HCT116 (cell line): Measurements from ENCODE around the gene LRRC74A. TPM values are rescaled to one million over a fixed set of nuclear protein-coding genes. Genes with fewer than 3 reads are reported as not detected.

Experiments used
- ATAC-seq: fragments of 200-7000 bp; cut with Tn5 transposase; 2 replicates; pipeline ENCODE4 v1.9.1; 2020; ENCODE audit warnings: mild to moderate bottlenecking, moderate library complexity
- BruUV-seq: library from RNA; stranded (reverse); fragments of 400-500 nt; replicated peaks from 2 replicates; lab custom pipeline; 2021; lab: Mats Ljungman, UMichigan
- CTCF ChIA-PET: fragments of 300-600 bp; sonication (Branson Sonifier 250); formaldehyde crosslinking; loops from one replicate; lab custom pipeline; 2021; ENCODE audit warnings: antibody characterized with exemption; lab: Charles Lee
- POLR2A ChIA-PET: fragments of 300-600, 350-600 bp; sonication (Branson Sonifier 250); formaldehyde crosslinking; loops from one replicate; lab custom pipeline; 2021; ENCODE audit warnings: antibody characterized with exemption; lab: Charles Lee
- RAD21 ChIA-PET, 2 experiments: fragments of 300-600 bp; sonication (Branson Sonifier 250); formaldehyde crosslinking; loops; one replicate each; lab custom pipeline; 2023; ENCODE audit warnings: low total read pairs in 2 of 2; ENCODE audit not compliant: uncharacterized antibody in 2 of 2, unreplicated experiment in 2 of 2, low non-redundant PET in 1 of 2; lab: Charles Lee
- DNase-seq: peaks from one replicate; pipeline ENCODE4 v3.0.0-alpha.2; 2010; ENCODE audit warnings: low read depth, low spot score
- H2AFZ ChIP-seq: fragments of 200-600 bp; shearing (Covaris generic), sonication (generic); 2 replicates; pipeline ENCODE4 v1.6.1; 2017; ENCODE audit warnings: low read depth, mixed run types, mixed read lengths, antibody characterized with exemption, low read length; ENCODE audit not compliant: poor library complexity, severe bottlenecking
- H3K27ac ChIP-seq: 2 replicates; pipeline ENCODE4 v1.5.1; 2012; ENCODE audit warnings: low read depth, low read length
- H3K27me3 ChIP-seq: fragments of 200-600 bp; sonication (generic); 2 replicates; pipeline ENCODE4 v1.6.1; 2016; ENCODE audit warnings: mixed run types, low read length, mixed read lengths; ENCODE audit not compliant: insufficient read depth
- H3K36me3 ChIP-seq, 2 experiments: fragments of 200-500 bp in 1 of 2; fragments of 200-600 bp in 1 of 2; sonication (Bioruptor generic) in 1 of 2; sonication (generic) in 1 of 2; 2 replicates each; pipeline versions ENCODE4 v1.5.1 to v1.6.1; 2014 to 2016; ENCODE audit warnings: low read length in 2 of 2, inconsistent platforms in 1 of 2, mixed read lengths in 1 of 2, mixed run types in 1 of 2; ENCODE audit not compliant: insufficient read depth in 2 of 2, control insufficient read depth in 1 of 2
- H3K4me1 ChIP-seq, 2 experiments: fragments of 200-600 bp in 1 of 2; sonication (generic) in 1 of 2; 2 replicates each; pipeline versions ENCODE4 v1.5.1 to v1.6.1; 2012 to 2017; ENCODE audit warnings: low read length in 2 of 2, inconsistent platforms in 1 of 2, mild to moderate bottlenecking in 1 of 2, mixed read lengths in 1 of 2, mixed run types in 1 of 2, moderate library complexity in 1 of 2; ENCODE audit not compliant: insufficient read depth in 2 of 2, control insufficient read depth in 1 of 2
- H3K4me2 ChIP-seq: fragments of 200-600 bp; sonication (generic); 2 replicates; pipeline ENCODE4 v1.6.1; 2017; ENCODE audit warnings: mixed run types, low read length, mixed read lengths
- H3K4me3 ChIP-seq, 2 experiments: fragments of 200-600 bp in 1 of 2; sonication (generic) in 1 of 2; replicated peaks in 1 of 2; 2 replicates each; pipeline ENCODE4 v1.5.1; 2011 to 2016; ENCODE audit warnings: low read length in 2 of 2, control low read depth in 1 of 2, low read depth in 1 of 2, mild to moderate bottlenecking in 1 of 2, mixed read lengths in 1 of 2, mixed run types in 1 of 2
- H3K79me2 ChIP-seq: fragments of 200-600 bp; sonication (generic); 2 replicates; pipeline ENCODE4 v1.6.1; 2017; ENCODE audit warnings: mild to moderate bottlenecking, mixed run types, low read length, moderate library complexity, mixed read lengths; ENCODE audit not compliant: insufficient read depth
- H3K9ac ChIP-seq: fragments of 200-600 bp; sonication (generic); 2 replicates; pipeline ENCODE4 v1.6.1; 2016; ENCODE audit warnings: low read length, mixed read lengths
- H3K9me2 ChIP-seq: fragments of 200-600 bp; sonication (generic), shearing (Covaris generic); 2 replicates; pipeline ENCODE4 v1.6.1; 2017; ENCODE audit warnings: mixed run types, mild to moderate bottlenecking, moderate library complexity; ENCODE audit not compliant: insufficient read depth
- H3K9me3 ChIP-seq, 2 experiments: fragments of 200-500 bp in 1 of 2; fragments of 200-600 bp in 1 of 2; sonication (Bioruptor generic) in 1 of 2; sonication (generic) in 1 of 2; 2 replicates each; pipeline ENCODE4 v1.6.1; 2014 to 2017; ENCODE audit warnings: low read length in 2 of 2, mixed read lengths in 2 of 2, inconsistent platforms in 1 of 2, low read depth in 1 of 2, mild to moderate bottlenecking in 1 of 2, mixed run types in 1 of 2, moderate library complexity in 1 of 2; ENCODE audit not compliant: control insufficient read depth in 1 of 2, insufficient read depth in 1 of 2
- H4K20me1 ChIP-seq: fragments of 200-600 bp; sonication (generic), shearing (Covaris generic); 2 replicates; pipeline ENCODE4 v1.6.1; 2017; ENCODE audit warnings: mixed run types, mild to moderate bottlenecking, moderate library complexity; ENCODE audit not compliant: insufficient read depth
- CBX3 ChIP-seq: IDR thresholded peaks from 2 replicates; pipeline ENCODE4 v1.6.1; 2012; ENCODE audit warnings: low read depth
- CEBPB ChIP-seq: IDR thresholded peaks from 2 replicates; pipeline ENCODE4 v1.6.1; 2012; ENCODE audit warnings: low read depth
- CTCF ChIP-seq, 3 experiments: fragments of 200-600 bp in 1 of 3; sonication (generic) in 1 of 3; IDR thresholded peaks in 2 of 3; conservative IDR thresholded peaks in 1 of 3; 2 replicates each; pipeline ENCODE4 v1.5.1; 2012 to 2017; ENCODE audit warnings: low read depth in 2 of 3, low read length in 2 of 3, antibody characterized with exemption in 1 of 3, borderline replicate concordance in 1 of 3, control low read depth in 1 of 3, mild to moderate bottlenecking in 1 of 3, mixed read lengths in 1 of 3, mixed run types in 1 of 3, moderate library complexity in 1 of 3; ENCODE audit not compliant: insufficient read depth in 1 of 3
- EZH2phosphoT487 ChIP-seq: fragments of 200-600 bp; IDR thresholded peaks from 2 replicates; pipeline ENCODE4 v1.6.1; 2018; ENCODE audit warnings: antibody characterized with exemption, borderline replicate concordance
- FOSL1 ChIP-seq: IDR thresholded peaks from 2 replicates; pipeline ENCODE4 v1.6.1; 2012; ENCODE audit warnings: low read depth
- JUND ChIP-seq: IDR thresholded peaks from 2 replicates; pipeline ENCODE4 v1.6.1; 2012
- MAX ChIP-seq: IDR thresholded peaks from 2 replicates; pipeline ENCODE4 v1.6.1; 2012
- POLR2A ChIP-seq: IDR thresholded peaks from 2 replicates; pipeline ENCODE4 v1.7.0; 2011; ENCODE audit warnings: borderline replicate concordance; ENCODE audit not compliant: insufficient read depth, insufficient read length; ENCODE audit errors: extremely low read depth
- RAD21 ChIP-seq: IDR thresholded peaks from 2 replicates; pipeline ENCODE4 v1.6.1; 2012; ENCODE audit warnings: low read depth, mild to moderate bottlenecking
- REST ChIP-seq: IDR thresholded peaks from 2 replicates; pipeline ENCODE4 v1.6.1; 2012; ENCODE audit warnings: low read depth
- SP1 ChIP-seq: IDR thresholded peaks from 2 replicates; pipeline ENCODE4 v1.6.1; 2012; ENCODE audit warnings: low read depth
- intact Hi-C: fragments of 100-400 bp; cut with micrococcal nuclease; formaldehyde crosslinking; loops from 2 replicates; pipeline ENCODE4 v1.10.0; 2022
- total RNA-seq: library from RNA; stranded (reverse); gene quantifications from one replicate; pipeline ENCODE4 v1.2.1, GENCODE V29; 2021; ENCODE audit not compliant: unreplicated experiment

Gene LRRC74A
- total RNA-seq, 1 experiment from 2014 or later, result not detected

- no peak for TF ChIP-seq SP1
- TF ChIP-seq POLR2A, result no peak
- TF ChIP-seq MAX, result no peak
- TF ChIP-seq REST, result no peak
- no peak for TF ChIP-seq CEBPB
- no peak for TF ChIP-seq FOSL1
These were observed 44.0 kb downstream of the LRRC74A start (continued) for GRCh38 chr14:76870166-76870565.

GRCh38 chr14:76872796-76873432, 46.7 kb downstream of the LRRC74A start:
- H3K36me3 ChIP-seq, result no peaks in the 10 kb centered on the region
- no peak overlapping the region for H3K9ac ChIP-seq
- no peaks in the 10 kb centered on the region; a peak in 1 of 4 replicates for H3K9me3 ChIP-seq
- intact Hi-C loops, result loop anchor here (1.0 to 5.0 kb wide), 2 partner anchors 278 to 434 kb away; no protein-coding TSS in a partner anchor
- ChIA-PET CTCF (interaction anchor here (0.6 to 7.6 kb wide), 29 partner anchors 12 to 443 kb away, joined by 3 to 272 read pairs (median 5); partner anchors contain the start of genes CIPC and TMEM63C), RAD21 (interaction anchor here (0.7 to 1.8 kb wide), 13 partner anchors 32 to 448 kb away, joined by 3 to 12 read pairs (median 5); partner anchors contain the start of genes GSTZ1 (in 1 of the 2) and POMT2 (in 1 of the 2)), POLR2A (interaction anchor here (1.2 kb wide), 2 partner anchors 198 to 223 kb away, joined by 4 to 6 read pairs; no protein-coding TSS in a partner anchor)
- H2AFZ ChIP-seq, result peak overlapping the region; percentile 45
- no peak overlapping the region for H3K4me3 ChIP-seq
- peaks cover 0 to 9% of the 10 kb centered on the region in 2 experiments; a peak in 3 of 4 replicates for H3K4me1 ChIP-seq
- no TSS peak for BruUV-seq
- DNase-seq, result no peak
- no peaks in the 10 kb centered on the region for H4K20me1 ChIP-seq
- ATAC-seq, result peak; percentile 60
- TF ChIP-seq JUND (no peak), EZH2phosphoT487 (no peak), RAD21 (peak; percentile 85), CBX3 (no peak), CTCF (IDR thresholded peaks at IDR 0.05 in 2 of 3, conservative IDR thresholded peaks at IDR 0.05 in 1 of 3; ENCODE audit: borderline replicate concordance in 1 of 3, insufficient read depth in 1 of 3, low read depth in 2 of 3, low read length in 2 of 3) (peak; percentile 78 to 91 (median 80))
- no peaks in the 10 kb centered on the region for H3K27me3 ChIP-seq
- H3K9me2 ChIP-seq, result no peaks in the 10 kb centered on the region
- no peaks in the 10 kb centered on the region for H3K79me2 ChIP-seq
- H3K27ac ChIP-seq, result no peak overlapping the region
- H3K4me2 ChIP-seq, result no peak overlapping the region
